Vagina (tissue), 2 donors: Measurements from ENCODE around the gene NOTCH4.

Experiments
- CTCF ChIP-seq, 3 experiments: fragments of 450-650 bp in 2 of 3; fragments of 200-600 bp in 1 of 3; sonication (generic) in 1 of 3; IDR thresholded peaks; one replicate each; pipeline ENCODE4 v1.5.1; 2017 to 2019; ENCODE audit warnings: antibody characterized with exemption in 3 of 3, mild to moderate bottlenecking in 2 of 3, moderate library complexity in 2 of 3
- POLR2AphosphoS5 ChIP-seq, 2 donors: sonication (generic); formaldehyde crosslinking; IDR thresholded peaks; one replicate each; pipeline ENCODE4 v1.9.0; 2017; ENCODE audit warnings: antibody characterized with exemption in 2 of 2, mild to moderate bottlenecking in 2 of 2, low read depth in 1 of 2; ENCODE audit not compliant: insufficient read depth in 1 of 2

DNA sequence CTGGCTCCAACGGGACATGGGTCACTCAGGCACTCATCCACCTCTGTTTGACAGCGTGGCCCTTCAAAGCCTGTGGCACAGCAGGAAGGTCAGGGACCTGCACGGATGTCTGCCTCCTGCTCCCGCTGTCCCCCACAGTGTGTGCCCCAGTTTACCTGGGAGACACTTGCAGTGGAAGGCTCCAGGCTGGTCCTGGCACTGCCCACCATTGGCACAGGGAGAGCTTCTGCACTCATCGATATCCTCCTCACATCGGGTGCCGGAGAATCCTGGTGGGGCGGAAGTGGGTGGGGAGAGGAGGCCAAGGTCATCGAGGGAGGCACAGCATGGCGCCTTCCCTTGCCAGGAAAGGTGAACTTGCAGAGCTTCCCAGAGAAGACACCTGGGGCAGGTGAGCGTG lies 6.9 kb downstream of the NOTCH4 start:
- TF ChIP-seq POLR2AphosphoS5 (IDR thresholded peaks at IDR 0.05; ENCODE audit: insufficient read depth in 1 of 2, low read depth in 1 of 2) (no peak), CTCF (IDR thresholded peaks at IDR 0.05) (no peak)
